SK-N-SH treated with all-trans-retinoic acid at 6 μM for 48 hours (cell line): ENCODE data around the gene TECRL.

Experiments used
- ARNTL ChIP-seq: fragments of 450-650 bp; formaldehyde crosslinking; IDR thresholded peaks from 2 replicates; pipeline ENCODE4 v1.5.0; 2020; ENCODE audit warnings: low read depth, mild to moderate bottlenecking, moderate library complexity, borderline replicate concordance
- CSDC2 ChIP-seq: fragments of 250-450 bp; sonication (Bioruptor Pico); IDR thresholded peaks from 2 replicates; pipeline ENCODE4 v1.5.0; 2020; ENCODE audit warnings: mild to moderate bottlenecking, moderate library complexity
- GLIS3 ChIP-seq: fragments of 250-450 bp; sonication (Bioruptor Pico); IDR thresholded peaks from 2 replicates; pipeline ENCODE4 v1.5.0; 2020; ENCODE audit warnings: mild to moderate bottlenecking, moderate library complexity
- ISL1 ChIP-seq: fragments of 250-450 bp; sonication (Bioruptor Pico); IDR thresholded peaks from 2 replicates; pipeline ENCODE4 v2.1.2; 2022; ENCODE audit warnings: mild to moderate bottlenecking, moderate library complexity
- RARB ChIP-seq: fragments of 250-450 bp; sonication (Bioruptor Pico); IDR thresholded peaks from 2 replicates; pipeline ENCODE4 v1.8.0; 2021; ENCODE audit warnings: mild to moderate bottlenecking, moderate library complexity
- TOX ChIP-seq: fragments of 250-450 bp; sonication (Bioruptor Pico); IDR thresholded peaks from 2 replicates; pipeline ENCODE4 v1.8.0; 2021; ENCODE audit warnings: mild to moderate bottlenecking, moderate library complexity, borderline replicate concordance
- ZC3H10 ChIP-seq: fragments of 250-450 bp; sonication (Bioruptor Pico); IDR thresholded peaks from 2 replicates; pipeline ENCODE4 v1.5.1; 2021; ENCODE audit warnings: mild to moderate bottlenecking, moderate library complexity
- ZNF70 ChIP-seq: fragments of 450-650 bp; formaldehyde crosslinking; IDR thresholded peaks from 2 replicates; pipeline ENCODE4 v1.5.0; 2020; ENCODE audit warnings: mild to moderate bottlenecking, moderate library complexity
- ZNF8 ChIP-seq: fragments of 450-650 bp; formaldehyde crosslinking; IDR thresholded peaks from 2 replicates; pipeline ENCODE4 v1.5.0; 2020; ENCODE audit warnings: mild to moderate bottlenecking, moderate library complexity
- TF ChIP-seq, protein P1 (sequence below): fragments of 250-450 bp; sonication (Bioruptor Pico); IDR thresholded peaks from 2 replicates; pipeline ENCODE4 v1.5.1; 2020; ENCODE audit warnings: low read depth, mild to moderate bottlenecking, moderate library complexity
- TF ChIP-seq, protein P2 (sequence below): fragments of 250-450 bp; sonication (Bioruptor Pico); IDR thresholded peaks from 2 replicates; pipeline ENCODE4 v1.8.0; 2020; ENCODE audit warnings: mild to moderate bottlenecking, moderate library complexity, borderline replicate concordance

DNA sequence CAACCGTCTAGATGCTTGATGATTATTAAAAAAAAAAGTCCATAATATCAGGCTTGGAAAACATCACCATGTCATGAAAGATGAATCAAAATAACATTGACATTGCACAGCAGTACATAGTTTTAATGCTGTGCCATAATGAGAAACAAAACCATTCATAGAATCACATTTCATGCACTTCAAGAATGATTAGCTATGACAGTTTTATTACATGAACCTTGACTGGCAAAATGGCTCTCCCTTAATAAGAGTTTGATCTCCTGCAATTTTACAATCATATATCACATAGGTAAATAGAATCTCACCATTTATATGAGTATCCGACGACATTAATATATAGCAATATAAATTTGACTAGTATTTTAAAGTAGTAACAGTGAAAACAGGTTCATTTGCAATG lies 49.8 kb downstream of the TECRL start:
- TF ChIP-seq ZNF8 (CRISPR knock-in tag) (no peak), ZNF70 (CRISPR knock-in tag) (no peak), GLIS3 (CRISPR knock-in tag) (no peak), ISL1 (CRISPR knock-in tag) (no peak), ARNTL (CRISPR knock-in tag) (no peak), RARB (CRISPR knock-in tag) (no peak), CSDC2 (CRISPR knock-in tag) (no peak), TOX (no peak), ZC3H10 (CRISPR knock-in tag) (no peak)
- TF ChIP-seq, protein P1, sequence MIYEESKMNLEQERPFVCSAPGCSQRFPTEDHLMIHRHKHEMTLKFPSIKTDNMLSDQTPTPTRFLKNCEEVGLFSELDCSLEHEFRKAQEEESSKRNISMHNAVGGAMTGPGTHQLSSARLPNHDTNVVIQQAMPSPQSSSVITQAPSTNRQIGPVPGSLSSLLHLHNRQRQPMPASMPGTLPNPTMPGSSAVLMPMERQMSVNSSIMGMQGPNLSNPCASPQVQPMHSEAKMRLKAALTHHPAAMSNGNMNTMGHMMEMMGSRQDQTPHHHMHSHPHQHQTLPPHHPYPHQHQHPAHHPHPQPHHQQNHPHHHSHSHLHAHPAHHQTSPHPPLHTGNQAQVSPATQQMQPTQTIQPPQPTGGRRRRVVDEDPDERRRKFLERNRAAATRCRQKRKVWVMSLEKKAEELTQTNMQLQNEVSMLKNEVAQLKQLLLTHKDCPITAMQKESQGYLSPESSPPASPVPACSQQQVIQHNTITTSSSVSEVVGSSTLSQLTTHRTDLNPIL (CRISPR knock-in tag) = no peak
- TF ChIP-seq, protein P2, sequence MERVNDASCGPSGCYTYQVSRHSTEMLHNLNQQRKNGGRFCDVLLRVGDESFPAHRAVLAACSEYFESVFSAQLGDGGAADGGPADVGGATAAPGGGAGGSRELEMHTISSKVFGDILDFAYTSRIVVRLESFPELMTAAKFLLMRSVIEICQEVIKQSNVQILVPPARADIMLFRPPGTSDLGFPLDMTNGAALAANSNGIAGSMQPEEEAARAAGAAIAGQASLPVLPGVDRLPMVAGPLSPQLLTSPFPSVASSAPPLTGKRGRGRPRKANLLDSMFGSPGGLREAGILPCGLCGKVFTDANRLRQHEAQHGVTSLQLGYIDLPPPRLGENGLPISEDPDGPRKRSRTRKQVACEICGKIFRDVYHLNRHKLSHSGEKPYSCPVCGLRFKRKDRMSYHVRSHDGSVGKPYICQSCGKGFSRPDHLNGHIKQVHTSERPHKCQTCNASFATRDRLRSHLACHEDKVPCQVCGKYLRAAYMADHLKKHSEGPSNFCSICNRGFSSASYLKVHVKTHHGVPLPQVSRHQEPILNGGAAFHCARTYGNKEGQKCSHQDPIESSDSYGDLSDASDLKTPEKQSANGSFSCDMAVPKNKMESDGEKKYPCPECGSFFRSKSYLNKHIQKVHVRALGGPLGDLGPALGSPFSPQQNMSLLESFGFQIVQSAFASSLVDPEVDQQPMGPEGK = no peak
